Testis (tissue), 3 donors: ENCODE results near the gene PLA2G15. TPM values are rescaled to one million over a fixed set of nuclear protein-coding genes. Genes with fewer than 3 reads are reported as not detected.

Source experiments
- DNase-seq: peaks from one replicate; pipeline ENCODE4 v3.0.0-alpha.2; 2019
- H3K27ac ChIP-seq, 2 donors: fragments of 200-600 bp; sonication (generic); one replicate each; pipeline ENCODE4 v1.5.1; 2019
- H3K27me3 ChIP-seq: fragments of 200-600 bp; sonication (generic); one replicate; pipeline ENCODE4 v1.5.1; 2019
- H3K36me3 ChIP-seq: fragments of 200-600 bp; sonication (generic); one replicate; pipeline ENCODE4 v1.5.1; 2017; ENCODE audit warnings: low read depth; ENCODE audit errors: missing control alignments
- H3K4me1 ChIP-seq: fragments of 200-600 bp; sonication (generic); one replicate; pipeline ENCODE4 v1.5.1; 2019
- H3K4me3 ChIP-seq, 2 donors: fragments of 200-600 bp; sonication (generic); one replicate each; pipeline ENCODE4 v1.5.1; 2017 to 2019
- H3K9me3 ChIP-seq: fragments of 200-600 bp; sonication (generic); one replicate; pipeline ENCODE4 v1.5.1; 2017
- CTCF ChIP-seq, 3 experiments: fragments of 450-650 bp in 2 of 3; fragments of 200-600 bp in 1 of 3; sonication (generic) in 1 of 3; IDR thresholded peaks; one replicate each; pipeline ENCODE4 v1.5.1; 2016 to 2019; ENCODE audit warnings: antibody characterized with exemption in 3 of 3, mild to moderate bottlenecking in 2 of 3, moderate library complexity in 1 of 3
- POLR2A ChIP-seq: fragments of 450-650 bp; IDR thresholded peaks from one replicate; pipeline ENCODE4 v1.6.1; 2017; ENCODE audit warnings: antibody characterized with exemption, mild to moderate bottlenecking, moderate library complexity
- WGBS, 2 donors: methylation state at CpG; one replicate each; pipeline ENCODE4 v1.1.5; 2018; 5-methylcytosine and 5-hydroxymethylcytosine counted together
- intact Hi-C: fragments of 100-400 bp; cut with DNase I; formaldehyde crosslinking; loops from one replicate; pipeline ENCODE4 v1.15.1; 2023; ENCODE audit warnings: low total_unique reads
- polyA plus RNA-seq: library from polyadenylated mRNA; stranded (reverse); fragments of 350-450 nt; fragmentation: Illumina TruSeq; extraction: RNeasy Lipid Tissue Mini Kit (QIAGEN cat#74804); gene quantifications from one replicate; pipeline ENCODE4 v1.2.3, GENCODE V29; 2014; ENCODE audit warnings: low read depth, low replicate concordance; ENCODE audit not compliant: insufficient read depth
- total RNA-seq, 2 donors: library from RNA; depleted of rRNA; stranded (reverse); fragments of >200 nt; gene quantifications; one replicate each; pipeline ENCODE4 v1.2.3, GENCODE V29; 2016

Gene PLA2G15
- total and polyA plus RNA-seq, 3 donors from 2014 or later, result 27.3 to 44.7 (median 37.2) TPM

- no peak for DNase-seq
- no peak for TF ChIP-seq CTCF (IDR thresholded peaks at IDR 0.05)
- TF ChIP-seq POLR2A, result no peak
- no peak overlapping the region for H3K27ac ChIP-seq
- H3K27me3 ChIP-seq, result no peaks in the 10 kb centered on the region
- H3K4me3 ChIP-seq, result no peak overlapping the region
- no peaks in the 10 kb centered on the region for H3K9me3 ChIP-seq
- H3K4me1 ChIP-seq, result no peaks in the 10 kb centered on the region
- intact Hi-C loops, result loop anchor here (10.0 kb wide), 1 partner anchor 146 kb away; the partner anchor contains the start of gene NFATC3
- 88 to 92% methylated on average over 12 of the region's 12 CpGs for WGBS, 2 donors
- no peaks in the 10 kb centered on the region for H3K36me3 ChIP-seq
Observed at GRCh38 chr16:68230956-68231355, 14.2 kb upstream of the PLA2G15 start.

- Histone ChIP-seq H3K27ac (no peak overlapping the region), H3K4me3 (no peak overlapping the region), H3K4me1 (no peaks in the 10 kb centered on the region), H3K9me3 (no peaks in the 10 kb centered on the region), H3K27me3 (no peaks in the 10 kb centered on the region), H3K36me3 (no peaks in the 10 kb centered on the region)
- no peak for DNase-seq
- WGBS, 2 donors, result 94% methylated on average over 17 to 26 of the region's 26 CpGs
- intact Hi-C loops, result loop anchor here (10.0 kb wide), 1 partner anchor 147 kb away; the partner anchor contains the start of gene NFATC3
- TF ChIP-seq CTCF (IDR thresholded peaks at IDR 0.05) (no peak), POLR2A (no peak)
Observed at GRCh38 chr16:68231384-68232136, 13.6 kb upstream of the PLA2G15 start.

- no peak overlapping the region for H3K4me3 ChIP-seq
- TF ChIP-seq POLR2A, result no peak
- no peak for TF ChIP-seq CTCF (IDR thresholded peaks at IDR 0.05)
- no peaks in the 10 kb centered on the region for H3K27me3 ChIP-seq
- H3K9me3 ChIP-seq, result no peaks in the 10 kb centered on the region
- intact Hi-C loops, result loop anchor here (10.0 kb wide), 1 partner anchor 148 kb away; the partner anchor contains the start of gene NFATC3
- peaks cover 5% of the 10 kb centered on the region for H3K4me1 ChIP-seq
- H3K36me3 ChIP-seq, result no peaks in the 10 kb centered on the region
- H3K27ac ChIP-seq, result no peak overlapping the region
- WGBS, 2 donors, result 87 to 94% methylated on average over 16 of the region's 16 CpGs
- DNase-seq, result no peak
Observed at GRCh38 chr16:68232335-68232734, 12.8 kb upstream of the PLA2G15 start.

DNA sequence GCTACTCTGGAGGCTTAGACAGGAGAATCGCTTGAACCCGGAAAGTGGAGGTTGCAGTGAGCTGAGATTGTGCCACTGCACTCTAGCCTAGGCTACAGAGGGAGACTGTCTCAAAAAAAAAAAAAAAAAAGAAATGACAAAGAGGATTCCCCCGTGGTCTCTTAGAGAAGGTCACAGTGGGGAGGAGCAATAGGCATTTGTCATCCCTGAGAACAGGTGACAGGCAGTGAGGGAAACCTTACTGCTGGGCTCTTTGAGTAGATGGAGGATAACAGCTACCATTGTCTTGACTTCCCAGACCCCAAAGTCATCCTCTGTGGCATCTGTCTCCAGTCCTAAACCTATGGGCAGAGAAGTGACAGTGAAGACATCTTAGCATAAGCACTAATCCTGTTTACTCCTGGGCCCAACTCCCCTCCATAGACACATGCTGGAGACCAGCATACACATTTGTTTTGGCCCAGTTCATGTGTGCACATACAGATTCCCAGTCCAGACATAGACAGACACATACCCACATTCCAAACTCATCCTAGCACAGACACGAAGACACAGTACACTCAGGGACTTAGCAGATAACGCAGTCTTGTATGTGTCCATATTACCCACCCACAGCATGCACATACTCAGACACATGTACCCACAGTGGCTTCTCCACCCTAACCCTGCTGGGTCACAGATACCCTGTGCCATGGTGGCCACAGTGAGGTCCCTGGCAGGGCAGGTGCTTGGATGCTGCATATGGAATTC lies 11.9 kb upstream of the PLA2G15 start:
- H3K4me1 ChIP-seq, result peaks cover 10% of the 10 kb centered on the region
- intact Hi-C loops, result loop anchor here (10.0 kb wide), 1 partner anchor 148 kb away; the partner anchor contains the start of gene NFATC3

More for the DNA sequence above, 11.9 kb upstream of the PLA2G15 start:
- no peaks in the 10 kb centered on the region for H3K36me3 ChIP-seq
- no peak overlapping the region for H3K4me3 ChIP-seq
- H3K27ac ChIP-seq, result no peak overlapping the region
- DNase-seq, result no peak
- H3K9me3 ChIP-seq, result no peaks in the 10 kb centered on the region
- WGBS, 2 donors, result 78 to 88% methylated on average over 5 of the region's 5 CpGs
- no peaks in the 10 kb centered on the region for H3K27me3 ChIP-seq
- TF ChIP-seq CTCF (IDR thresholded peaks at IDR 0.05), result no peak
- TF ChIP-seq POLR2A, result no peak
